ENCODE measurements around the gene EEIG2.
"Not testable (repeated sequence)": the region's sequence is repeated elsewhere in the genome, so short reads cannot be mapped to it uniquely, and the experiment has no call there.

EEIG2 gene

GRCh38 chr1:108559215-108560186 lies at the start of gene EEIG2:
Gene EEIG2, plus strand, starts transcription at chr1:108560100. Its CDS starts 329 bp downstream, at chr1:108560429.
- in situ Hi-C loops (cut with MboI; ENCODE audit: low sequenced_read_pairs), result no loop called here

GRCh38 chr1:108511764-108512163 lies 48.1 kb upstream of the EEIG2 start:
- in situ Hi-C loops (cut with MboI; ENCODE audit: low sequenced_read_pairs), result loop anchor here (25.0 kb wide), 2 partner anchors 126 to 324 kb away; no protein-coding TSS in a partner anchor

- in situ Hi-C loops (cut with MboI; ENCODE audit: low sequenced_read_pairs), result loop anchor here (25.0 kb wide), 2 partner anchors 125 to 325 kb away; no protein-coding TSS in a partner anchor
These were observed 47.5 kb upstream of the EEIG2 start for GRCh38 chr1:108512239-108513043.

- in situ Hi-C loops (cut with MboI; ENCODE audit: low sequenced_read_pairs), result loop anchor here (25.0 kb wide), 2 partner anchors 124 to 326 kb away; no protein-coding TSS in a partner anchor
These were observed 46.9 kb upstream of the EEIG2 start for GRCh38 chr1:108513044-108513415.

GRCh38 chr1:108513914-108514313 lies 46.0 kb upstream of the EEIG2 start:
- in situ Hi-C loops (cut with MboI; ENCODE audit: low sequenced_read_pairs), result loop anchor here (25.0 kb wide), 2 partner anchors 123 to 327 kb away; no protein-coding TSS in a partner anchor

- in situ Hi-C loops (cut with MboI; ENCODE audit: low sequenced_read_pairs), result loop anchor here (25.0 kb wide), 2 partner anchors 120 to 330 kb away; no protein-coding TSS in a partner anchor
These were observed 42.5 kb upstream of the EEIG2 start for GRCh38 chr1:108517301-108517897.

- in situ Hi-C loops (cut with MboI; ENCODE audit: low sequenced_read_pairs), result loop anchor here (25.0 kb wide), 2 partner anchors 115 to 335 kb away; no protein-coding TSS in a partner anchor
These were observed 37.9 kb upstream of the EEIG2 start for GRCh38 chr1:108521990-108522393.

- in situ Hi-C loops (cut with MboI; ENCODE audit: low sequenced_read_pairs), result loop anchor here (25.0 kb wide), 2 partner anchors 113 to 337 kb away; no protein-coding TSS in a partner anchor
These were observed 36.1 kb upstream of the EEIG2 start for GRCh38 chr1:108523829-108524228.

GRCh38 chr1:108524676-108525075 lies 35.2 kb upstream of the EEIG2 start:
- in situ Hi-C loops (cut with MboI; ENCODE audit: low sequenced_read_pairs), result loop anchor here (25.0 kb wide), 2 partner anchors 113 to 337 kb away; no protein-coding TSS in a partner anchor

- in situ Hi-C loops (cut with MboI; ENCODE audit: low sequenced_read_pairs), result no loop called here
These were observed 32.8 kb upstream of the EEIG2 start for GRCh38 chr1:108527135-108527534.

- in situ Hi-C loops (cut with MboI; ENCODE audit: low sequenced_read_pairs), result no loop called here
These were observed 32.1 kb upstream of the EEIG2 start for GRCh38 chr1:108527837-108528236.

- in situ Hi-C loops (cut with MboI; ENCODE audit: low sequenced_read_pairs), result no loop called here
These were observed 28.5 kb upstream of the EEIG2 start for GRCh38 chr1:108531444-108531843.

- in situ Hi-C loops (cut with MboI; ENCODE audit: low sequenced_read_pairs), result no loop called here
These were observed 27.2 kb upstream of the EEIG2 start for GRCh38 chr1:108532730-108533129.

GRCh38 chr1:108533351-108534083 lies 26.4 kb upstream of the EEIG2 start:
- in situ Hi-C loops (cut with MboI; ENCODE audit: low sequenced_read_pairs), result no loop called here

- in situ Hi-C loops (cut with MboI; ENCODE audit: low sequenced_read_pairs), result no loop called here
These were observed 25.1 kb upstream of the EEIG2 start for GRCh38 chr1:108534759-108535158.

- in situ Hi-C loops (cut with MboI; ENCODE audit: low sequenced_read_pairs), result not testable (repeated sequence)
These were observed 24.5 kb upstream of the EEIG2 start for GRCh38 chr1:108535315-108535897.

GRCh38 chr1:108536021-108536420 lies 23.9 kb upstream of the EEIG2 start:
- in situ Hi-C loops (cut with MboI; ENCODE audit: low sequenced_read_pairs), result not testable (repeated sequence)

GRCh38 chr1:108536791-108537190 lies 23.1 kb upstream of the EEIG2 start:
- in situ Hi-C loops (cut with MboI; ENCODE audit: low sequenced_read_pairs), result not testable (repeated sequence)

GRCh38 chr1:108537976-108538375 lies 21.9 kb upstream of the EEIG2 start:
- in situ Hi-C loops (cut with MboI; ENCODE audit: low sequenced_read_pairs), result no loop called here

All from HL-60/S4 treated with phorbol 12-myristate 13-acetate at 8.2 ng/mL for 4 days and 3 days (cell line).